Posterior vena cava (tissue), 2 donors: Measurements from ENCODE around the gene C15orf61. TPM values are rescaled to one million over a fixed set of nuclear protein-coding genes. Genes with fewer than 3 reads are reported as not detected.

Source experiments
- DNase-seq: peaks from one replicate; pipeline ENCODE4 v3.0.0-alpha.2; 2020; ENCODE audit warnings: low spot score
- intact Hi-C, 2 donors: fragments of 100-400 bp; cut with DNase I; formaldehyde crosslinking; loops; one replicate each; pipeline versions ENCODE4 v1.14.1 to v1.14.2; 2022 to 2023
- total RNA-seq, 2 donors: library from RNA; stranded (reverse); fragmentation: NEBNext Ultra II Directional; extraction: Animal tissue kit (Norgen Biotek cat#: 25700); gene quantifications; one replicate each; pipeline ENCODE4 v1.2.1, GENCODE V29; 2021
- donor health status: DM: yes; HTN: yes; CAD: no.
- donor health status: DM: yes; HTN: yes; CAD: no.

The C15orf61 gene
- total RNA-seq, 2 donors from 2014 or later: 5.2 TPM

GRCh38 chr15:67573194-67573593 lies 52.3 kb downstream of the C15orf61 start:
- no peak for DNase-seq
- intact Hi-C loops: no loop called here

GRCh38 chr15:67575039-67575502 lies 54.1 kb downstream of the C15orf61 start:
- no peak for DNase-seq
- intact Hi-C loops: no loop called here

DNA sequence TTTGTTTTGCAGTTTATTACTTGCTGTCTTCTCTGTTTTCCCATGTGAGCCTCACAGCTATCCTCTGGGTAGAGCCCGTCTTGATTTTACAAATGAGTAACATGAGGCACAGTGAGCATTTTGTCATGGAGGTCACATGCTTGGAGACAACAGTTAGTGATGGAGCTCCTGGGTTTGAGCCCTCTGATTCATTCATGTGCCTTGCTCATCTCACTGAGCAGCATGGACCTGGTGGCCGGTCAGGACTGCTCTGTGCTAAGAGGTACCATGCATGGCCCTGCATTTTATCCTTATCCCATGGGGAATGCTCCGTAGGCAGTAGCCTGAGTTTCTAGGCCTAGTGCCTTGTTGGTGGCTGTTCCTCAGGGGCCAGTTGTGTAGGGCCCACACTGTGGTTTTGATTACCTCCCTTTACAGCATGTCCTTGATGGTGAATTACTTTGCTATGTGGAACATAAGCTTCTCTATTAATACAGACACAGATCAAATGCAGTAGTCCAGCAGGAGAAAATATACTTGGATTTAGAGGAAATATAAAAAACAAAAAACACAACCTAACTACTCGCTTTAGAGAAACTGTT lies 57.2 kb downstream of the C15orf61 start:
- DNase-seq: no peak
- intact Hi-C loops: no loop called here

DNA sequence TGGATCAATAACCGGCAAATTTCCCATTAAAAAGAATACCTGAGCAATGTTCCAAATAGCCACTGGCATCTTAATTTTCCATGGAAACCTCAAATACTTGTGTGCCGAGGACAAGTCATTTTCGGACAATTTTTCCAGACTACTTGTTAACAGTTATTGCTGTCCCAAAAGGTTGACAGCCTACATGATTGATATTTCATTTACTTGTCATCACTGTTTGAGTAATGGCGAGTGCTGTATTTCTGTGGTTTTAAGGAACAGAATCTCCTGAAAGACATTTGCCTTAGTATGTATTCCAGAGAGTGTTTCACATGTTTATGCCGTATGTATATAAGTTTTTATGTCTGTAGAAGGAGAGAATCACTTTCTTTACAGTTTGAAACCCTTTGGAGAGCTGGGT lies 58.2 kb downstream of the C15orf61 start:
- no peak for DNase-seq
- intact Hi-C loops: no loop called here

Other genes starting within 250 kb of the C15orf61 start
- 10 to 100 TPM; 13.5 to 21.7 TPM for gene MAP2K5, start 21.6 kb downstream of the C15orf61 start, total RNA-seq